Fibroblast of pulmonary artery (primary cell): Measurements from ENCODE around the gene STAG1.
"Not testable (repeated sequence)": the region's sequence is repeated elsewhere in the genome, so short reads cannot be mapped to it uniquely, and the experiment has no call there.

Experiments used
- DNase-seq: peaks from one replicate; pipeline ENCODE4 v3.0.0-alpha.2; 2010; ENCODE audit warnings: low read depth
- H3K4me3 ChIP-seq: replicated peaks from 2 replicates; pipeline ENCODE4 v1.5.1; 2011; ENCODE audit warnings: low read depth, mild to moderate bottlenecking, control low read depth, low read length, moderate library complexity
- CTCF ChIP-seq: IDR thresholded peaks from 2 replicates; pipeline ENCODE4 v1.5.1; 2011; ENCODE audit warnings: mild to moderate bottlenecking, control low read depth, low read length, inconsistent platforms; ENCODE audit errors: missing control alignments

The STAG1 gene

GRCh38 chr3:136567599-136568188, 184.5 kb downstream of the STAG1 start:
- no peak overlapping the region for H3K4me3 ChIP-seq
- TF ChIP-seq CTCF = no peak
- no peak for DNase-seq

DNA sequence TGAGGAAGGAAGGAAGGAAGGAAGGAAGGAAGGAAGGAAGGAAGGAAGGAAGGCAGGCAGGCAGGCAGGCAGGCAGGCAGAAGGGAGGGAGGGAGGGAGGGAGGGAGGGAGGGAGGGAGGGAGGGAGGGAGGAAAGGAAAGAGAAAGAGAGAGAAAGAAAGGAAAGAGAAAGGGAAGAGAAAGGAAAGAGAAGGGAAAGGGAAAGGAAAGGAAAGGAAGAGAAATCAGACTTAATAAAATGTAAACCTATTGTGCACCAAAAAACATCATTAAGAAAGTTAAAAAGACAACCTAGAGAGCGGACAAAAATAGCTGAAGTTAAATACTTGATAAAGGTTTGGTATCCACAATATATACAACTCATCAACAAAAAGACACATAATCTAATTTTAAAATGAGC, 187.2 kb downstream of the STAG1 start:
- H3K4me3 ChIP-seq, DNase-seq: not testable (repeated sequence)

GRCh38 chr3:136562026-136562425, 190.2 kb downstream of the STAG1 start:
- no peak for TF ChIP-seq CTCF
- no peak for DNase-seq
- no peak overlapping the region for H3K4me3 ChIP-seq

DNA sequence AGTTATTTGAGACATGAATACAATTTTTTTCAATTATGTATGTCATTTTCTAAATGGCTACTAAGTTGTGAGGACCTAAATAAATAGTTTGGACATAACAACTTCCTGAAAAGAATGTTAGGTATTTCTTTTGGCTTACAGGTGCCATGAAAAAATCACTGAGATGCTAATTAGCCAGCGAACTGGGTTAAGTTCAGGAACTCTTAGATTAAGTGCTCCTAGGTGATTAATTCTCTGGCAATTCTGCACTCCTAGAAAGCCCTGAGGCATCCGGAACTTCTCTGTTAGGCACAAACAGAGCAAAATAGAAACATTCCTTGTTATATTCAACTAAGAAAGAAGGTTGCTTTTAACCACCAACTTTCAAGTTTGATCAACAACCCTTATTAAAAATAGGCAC, 192.3 kb downstream of the STAG1 start:
- H3K4me3 ChIP-seq = no peak overlapping the region
- TF ChIP-seq CTCF = no peak
- DNase-seq = no peak

GRCh38 chr3:136549461-136549860, 202.7 kb downstream of the STAG1 start:
- H3K4me3 ChIP-seq = not testable (repeated sequence)

DNA sequence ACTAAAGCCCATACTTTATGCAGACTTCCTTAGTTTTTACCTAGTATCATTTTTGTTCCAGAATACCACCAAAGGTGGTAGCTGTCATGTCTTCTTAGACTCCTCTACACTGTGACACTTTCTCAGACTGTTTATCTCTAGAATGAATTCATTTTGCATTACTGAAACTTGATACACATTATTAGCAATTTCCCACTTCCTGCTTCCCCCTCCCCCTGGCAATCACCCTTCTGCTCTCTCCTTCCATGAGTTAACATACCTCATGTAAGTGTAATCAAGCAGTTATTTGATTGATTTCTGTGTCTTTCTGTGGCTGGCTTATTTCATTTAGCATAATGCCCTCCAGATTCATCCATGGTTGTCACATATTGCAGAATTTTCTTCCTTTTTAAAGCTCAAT, 204.9 kb downstream of the STAG1 start:
- DNase-seq = peak; percentile 8
- no peak overlapping the region for H3K4me3 ChIP-seq
- no peak for TF ChIP-seq CTCF

More at GRCh38 chr3:136549461-136549860, 202.7 kb downstream of the STAG1 start:
- not testable (repeated sequence) for DNase-seq

- H3K4me3 ChIP-seq = no peak overlapping the region
- DNase-seq = peak; percentile 12
- no peak for TF ChIP-seq CTCF
Observed at GRCh38 chr3:136546720-136547119, 205.5 kb downstream of the STAG1 start.

DNA sequence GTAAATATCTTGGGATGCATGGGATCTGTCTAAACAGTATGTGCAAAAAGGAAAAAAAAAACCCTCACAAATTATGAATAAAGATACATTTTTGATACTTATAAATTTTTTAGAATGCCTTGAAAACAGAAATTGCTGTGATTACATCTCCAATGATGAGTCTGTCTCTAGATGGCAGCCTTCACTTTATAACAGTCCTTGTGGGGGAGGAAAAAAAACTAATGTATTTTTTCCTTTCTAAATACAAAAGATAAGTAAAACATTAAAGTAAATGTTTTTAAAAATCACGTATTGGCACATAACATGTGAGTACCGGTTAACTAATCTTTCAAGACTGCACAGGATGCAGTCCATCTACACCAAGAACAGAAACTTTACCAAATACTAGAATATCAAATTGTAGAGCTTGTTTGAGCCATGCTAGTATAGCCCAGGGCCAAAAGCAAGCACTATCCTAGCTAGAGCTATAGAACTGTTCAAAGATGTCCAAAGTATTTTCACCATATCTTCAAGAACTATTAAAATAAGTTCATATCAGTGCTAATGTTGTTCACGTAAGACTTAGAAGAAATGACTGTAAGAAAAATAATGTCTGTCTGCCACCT, 206.4 kb downstream of the STAG1 start:
- DNase-seq = peak; percentile 48
- TF ChIP-seq CTCF = peak; percentile 36

More for the DNA sequence above, 206.4 kb downstream of the STAG1 start:
- no peak overlapping the region for H3K4me3 ChIP-seq
